Hepatocyte (in vitro differentiated cells): ENCODE measurements around the gene ETV5.

ENCODE experiments used
- EZH2 ChIP-seq: fragments of 200-600 bp; sonication (generic); IDR thresholded peaks from 2 replicates; pipeline ENCODE4 v1.6.1; 2016; ENCODE audit warnings: antibody characterized with exemption, mild to moderate bottlenecking, borderline replicate concordance
- TF ChIP-seq, protein P1 (sequence below): fragments of 200-600 bp; sonication (generic); IDR thresholded peaks from 2 replicates; pipeline ENCODE4 v1.5.1; 2016; ENCODE audit warnings: antibody characterized with exemption, mild to moderate bottlenecking; ENCODE audit not compliant: poor library complexity

DNA sequence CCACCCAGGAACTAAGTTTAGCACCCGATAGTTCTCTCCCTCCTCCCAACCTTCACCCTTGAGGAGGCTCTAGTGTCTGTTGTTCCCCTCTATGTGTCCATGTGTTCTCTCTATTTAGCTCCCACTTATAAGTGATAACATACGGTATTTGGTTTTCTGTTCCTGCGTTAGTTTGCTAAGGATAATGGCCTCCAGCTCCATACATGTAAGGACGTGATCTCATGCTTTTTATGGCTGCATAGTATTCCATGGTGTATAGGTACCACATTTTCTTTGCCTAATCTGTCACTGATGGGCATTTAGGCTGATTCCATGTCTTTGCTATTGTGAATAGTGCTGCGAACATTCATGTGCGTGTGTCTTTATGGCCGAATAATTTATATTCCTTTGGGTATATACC lies 104.2 kb downstream of the ETV5 start:
- TF ChIP-seq, protein P1, sequence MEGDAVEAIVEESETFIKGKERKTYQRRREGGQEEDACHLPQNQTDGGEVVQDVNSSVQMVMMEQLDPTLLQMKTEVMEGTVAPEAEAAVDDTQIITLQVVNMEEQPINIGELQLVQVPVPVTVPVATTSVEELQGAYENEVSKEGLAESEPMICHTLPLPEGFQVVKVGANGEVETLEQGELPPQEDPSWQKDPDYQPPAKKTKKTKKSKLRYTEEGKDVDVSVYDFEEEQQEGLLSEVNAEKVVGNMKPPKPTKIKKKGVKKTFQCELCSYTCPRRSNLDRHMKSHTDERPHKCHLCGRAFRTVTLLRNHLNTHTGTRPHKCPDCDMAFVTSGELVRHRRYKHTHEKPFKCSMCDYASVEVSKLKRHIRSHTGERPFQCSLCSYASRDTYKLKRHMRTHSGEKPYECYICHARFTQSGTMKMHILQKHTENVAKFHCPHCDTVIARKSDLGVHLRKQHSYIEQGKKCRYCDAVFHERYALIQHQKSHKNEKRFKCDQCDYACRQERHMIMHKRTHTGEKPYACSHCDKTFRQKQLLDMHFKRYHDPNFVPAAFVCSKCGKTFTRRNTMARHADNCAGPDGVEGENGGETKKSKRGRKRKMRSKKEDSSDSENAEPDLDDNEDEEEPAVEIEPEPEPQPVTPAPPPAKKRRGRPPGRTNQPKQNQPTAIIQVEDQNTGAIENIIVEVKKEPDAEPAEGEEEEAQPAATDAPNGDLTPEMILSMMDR, result no peak
- TF ChIP-seq EZH2, result no peak
